ENCODE data around the gene ZDHHC7. TPM values are rescaled to one million over a fixed set of nuclear protein-coding genes. Genes with fewer than 3 reads are reported as not detected.

Gene ZDHHC7
- total and polyA plus RNA-seq, 4 donors, result 2.5 to 14.9 (median 12.1) TPM

- TF ChIP-seq MAX (IDR thresholded peaks at IDR 0.05) (no peak), HNF4G (IDR thresholded peaks at IDR 0.05) (no peak), RXRA (IDR thresholded peaks at IDR 0.05) (no peak)
These were observed 24.5 kb downstream of the ZDHHC7 start (continued) for GRCh38 chr16:84986879-84987278.

- no peak overlapping the region for H3K27ac ChIP-seq (ENCODE audit: low read depth in 1 of 2, low read length in 2 of 2)
- WGBS, result 96% methylated on average over 22 of the region's 22 CpGs
These were observed 25.2 kb downstream of the ZDHHC7 start for GRCh38 chr16:84986102-84986501.

More at GRCh38 chr16:84986102-84986501, 25.2 kb downstream of the ZDHHC7 start:
- Histone ChIP-seq H3K36me3 (ENCODE audit: control insufficient read depth in 4 of 4, insufficient read depth in 3 of 4, low read depth in 1 of 4, low read length in 3 of 4) (peaks cover 8 to 49% (median 30%) of the 10 kb centered on the region in 4 donors), H3K4me1 (ENCODE audit: control insufficient read depth in 4 of 4, insufficient read depth in 4 of 4, low read length in 3 of 4) (peaks cover 0 to 5% (median 0%) of the 10 kb centered on the region in 4 donors), H3K9me3 (ENCODE audit: control insufficient read depth in 4 of 4, low read length in 3 of 4) (no peaks in the 10 kb centered on the region), H3K9ac (ENCODE audit: low read depth in 1 of 2, low read length in 2 of 2) (no peak overlapping the region), H3K27me3 (ENCODE audit: control insufficient read depth in 4 of 4, insufficient read depth in 4 of 4, low read length in 3 of 4) (no peaks in the 10 kb centered on the region), H3K4me3 (ENCODE audit: low read depth in 1 of 3, low read length in 3 of 3) (no peak overlapping the region)
- TF ChIP-seq HNF4A (conservative IDR thresholded peaks at IDR 0.05) (no peak), NR2F2 (IDR thresholded peaks at IDR 0.05) (no peak), EGR1 (IDR thresholded peaks at IDR 0.05; ENCODE audit: low read depth in 2 of 2) (no peak), ZBTB33 (IDR thresholded peaks at IDR 0.05) (no peak), CTCF (IDR thresholded peaks at IDR 0.05; ENCODE audit: low read depth, low read length, missing input control) (no peak), RXRA (IDR thresholded peaks at IDR 0.05) (no peak), JUND (IDR thresholded peaks at IDR 0.05) (no peak), MAX (IDR thresholded peaks at IDR 0.05) (no peak), YY1 (IDR thresholded peaks at IDR 0.05) (no peak), TAF1 (conservative IDR thresholded peaks at IDR 0.05) (no peak), GABPA (IDR thresholded peaks at IDR 0.05 in 1 of 2, conservative IDR thresholded peaks at IDR 0.05 in 1 of 2) (no peak), SP1 (IDR thresholded peaks at IDR 0.05) (no peak), FOXA2 (IDR thresholded peaks at IDR 0.05) (no peak), FOXA1 (IDR thresholded peaks at IDR 0.05) (no peak), ATF3 (IDR thresholded peaks at IDR 0.05) (no peak), REST (IDR thresholded peaks at IDR 0.05) (no peak), RAD21 (IDR thresholded peaks at IDR 0.05) (no peak), HNF4G (IDR thresholded peaks at IDR 0.05) (no peak)
- no peak for DNase-seq (ENCODE audit: low spot score)

Measured in liver (tissue), 9 donors.